Astrocyte (in vitro differentiated cells and primary cell): ENCODE results near the gene C19orf25.

Source experiments
- EZH2 ChIP-seq: IDR thresholded peaks from 2 replicates; pipeline ENCODE4 v1.6.1; 2012; ENCODE audit warnings: mild to moderate bottlenecking, low read length, inconsistent platforms; ENCODE audit not compliant: insufficient read depth
- TF ChIP-seq, protein P1 (sequence below): IDR thresholded peaks from 2 replicates; pipeline ENCODE4 v1.5.1; 2011; ENCODE audit warnings: low read depth, mild to moderate bottlenecking, inconsistent platforms, low read length, moderate library complexity; ENCODE audit not compliant: insufficient read depth

- TF ChIP-seq, protein P1, sequence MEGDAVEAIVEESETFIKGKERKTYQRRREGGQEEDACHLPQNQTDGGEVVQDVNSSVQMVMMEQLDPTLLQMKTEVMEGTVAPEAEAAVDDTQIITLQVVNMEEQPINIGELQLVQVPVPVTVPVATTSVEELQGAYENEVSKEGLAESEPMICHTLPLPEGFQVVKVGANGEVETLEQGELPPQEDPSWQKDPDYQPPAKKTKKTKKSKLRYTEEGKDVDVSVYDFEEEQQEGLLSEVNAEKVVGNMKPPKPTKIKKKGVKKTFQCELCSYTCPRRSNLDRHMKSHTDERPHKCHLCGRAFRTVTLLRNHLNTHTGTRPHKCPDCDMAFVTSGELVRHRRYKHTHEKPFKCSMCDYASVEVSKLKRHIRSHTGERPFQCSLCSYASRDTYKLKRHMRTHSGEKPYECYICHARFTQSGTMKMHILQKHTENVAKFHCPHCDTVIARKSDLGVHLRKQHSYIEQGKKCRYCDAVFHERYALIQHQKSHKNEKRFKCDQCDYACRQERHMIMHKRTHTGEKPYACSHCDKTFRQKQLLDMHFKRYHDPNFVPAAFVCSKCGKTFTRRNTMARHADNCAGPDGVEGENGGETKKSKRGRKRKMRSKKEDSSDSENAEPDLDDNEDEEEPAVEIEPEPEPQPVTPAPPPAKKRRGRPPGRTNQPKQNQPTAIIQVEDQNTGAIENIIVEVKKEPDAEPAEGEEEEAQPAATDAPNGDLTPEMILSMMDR: no peak
- peak; percentile 3 for TF ChIP-seq EZH2
Measured at GRCh38 chr19:1509602-1510441, 30.8 kb upstream of the C19orf25 start.
